Endothelial cell of umbilical vein (primary cell): ENCODE results near the gene TICAM1. TPM values are rescaled to one million over a fixed set of nuclear protein-coding genes. Genes with fewer than 3 reads are reported as not detected.
"Not testable (repeated sequence)": the region's sequence is repeated elsewhere in the genome, so short reads cannot be mapped to it uniquely, and the experiment has no call there.

ENCODE experiments used
- BruUV-seq: library from RNA; stranded (reverse); fragments of 400-500 nt; replicated peaks from 2 replicates; lab custom pipeline; 2021; lab: Mats Ljungman, UMichigan
- CTCF ChIA-PET: fragments of 300-600, 350-600 bp; sonication (Branson Sonifier 250); formaldehyde crosslinking; loops from one replicate; lab custom pipeline; 2021; ENCODE audit warnings: antibody characterized with exemption, inconsistent platforms; lab: Charles Lee
- POLR2A ChIA-PET: fragments of 300-600, 350-600 bp; sonication (Branson Sonifier 250); formaldehyde crosslinking; loops from one replicate; lab custom pipeline; 2021; ENCODE audit warnings: antibody characterized with exemption, inconsistent platforms; lab: Charles Lee
- DNase-seq: peaks from one replicate; pipeline ENCODE4 v3.0.0-alpha.2; 2011; ENCODE audit warnings: low read depth, low spot score
- FAIRE-seq: peaks from 2 replicates; lab custom pipeline; 2011; peaks lifted over from hg19 to GRCh38; lab: Jason Lieb, UNC
- H2AFZ ChIP-seq: 2 replicates; pipeline ENCODE4 v1.6.0; 2012; ENCODE audit warnings: low read depth, low read length, control low read depth, inconsistent platforms
- H3K27ac ChIP-seq: 2 replicates; pipeline ENCODE4 v1.5.1; 2011; ENCODE audit warnings: low read depth, mild to moderate bottlenecking, control low read depth, low read length, moderate library complexity; ENCODE audit not compliant: insufficient read depth
- H3K27me3 ChIP-seq, 2 experiments: 2 replicates each; pipeline versions ENCODE4 v1.6.0 to v1.6.1; 2011; ENCODE audit warnings: low read length in 2 of 2, mixed read lengths in 1 of 2; ENCODE audit not compliant: control insufficient read depth in 2 of 2, insufficient read depth in 2 of 2
- H3K36me3 ChIP-seq, 2 experiments: 2 replicates in 1 of 2; 3 replicates in 1 of 2; pipeline ENCODE4 v1.5.1; 2011; ENCODE audit warnings: low read length in 2 of 2, mild to moderate bottlenecking in 1 of 2, moderate library complexity in 1 of 2; ENCODE audit not compliant: control insufficient read depth in 2 of 2, insufficient read depth in 2 of 2; ENCODE audit errors: extremely low read depth in 1 of 2
- H3K4me1 ChIP-seq: 3 replicates; pipeline ENCODE4 v1.5.1; 2011; ENCODE audit warnings: mild to moderate bottlenecking, low read length; ENCODE audit not compliant: control insufficient read depth, insufficient read depth; ENCODE audit errors: extremely low read depth
- H3K4me2 ChIP-seq: 2 replicates; pipeline ENCODE4 v1.6.1; 2011; ENCODE audit warnings: low read length, control low read depth, mixed read lengths; ENCODE audit not compliant: insufficient read depth
- H3K4me3 ChIP-seq, 3 experiments: fragments of 200-600 bp in 1 of 3; sonication (generic), shearing (Covaris generic) in 1 of 3; replicated peaks in 1 of 3; 2 replicates each; pipeline ENCODE4 v1.5.1; 2011 to 2016; ENCODE audit warnings: control low read depth in 3 of 3, low read length in 3 of 3, mild to moderate bottlenecking in 2 of 3, inconsistent platforms in 1 of 3, low read depth in 1 of 3, moderate library complexity in 1 of 3; ENCODE audit not compliant: insufficient read depth in 1 of 3
- H3K79me2 ChIP-seq: 2 replicates; pipeline ENCODE4 v1.6.0; 2012; ENCODE audit warnings: low read length, inconsistent platforms; ENCODE audit not compliant: control insufficient read depth, insufficient read depth
- H3K9ac ChIP-seq: replicated peaks from 2 replicates; pipeline ENCODE3; 2011; ENCODE audit warnings: low read length, control low read depth; ENCODE audit not compliant: insufficient read depth; ENCODE audit errors: extremely low read depth
- H3K9me1 ChIP-seq: replicated peaks from 3 replicates; pipeline ENCODE4 v1.6.0; 2011; ENCODE audit warnings: mild to moderate bottlenecking, low read length; ENCODE audit not compliant: control insufficient read depth, insufficient read depth; ENCODE audit errors: extremely low read depth
- H3K9me3 ChIP-seq: replicated peaks from 2 replicates; pipeline ENCODE4 v1.5.1; 2012; ENCODE audit warnings: low read length, inconsistent platforms; ENCODE audit not compliant: control insufficient read depth, insufficient read depth
- H4K20me1 ChIP-seq: replicated peaks from 2 replicates; pipeline ENCODE3; 2011; ENCODE audit warnings: mild to moderate bottlenecking, low read length; ENCODE audit not compliant: control insufficient read depth, insufficient read depth; ENCODE audit errors: extremely low read depth
- CTCF ChIP-seq, 2 donors: IDR thresholded peaks; 1 replicate in 1 of 2; 2 replicates in 1 of 2; pipeline ENCODE4 v1.5.1; 2011; ENCODE audit warnings: low read length in 2 of 2, mild to moderate bottlenecking in 2 of 2, moderate library complexity in 2 of 2, control low read depth in 1 of 2, inconsistent platforms in 1 of 2, low read depth in 1 of 2; ENCODE audit not compliant: insufficient read depth in 1 of 2; ENCODE audit errors: extremely low read depth in 1 of 2
- EZH2 ChIP-seq: IDR thresholded peaks from 2 replicates; pipeline ENCODE4 v1.6.1; 2012; ENCODE audit warnings: borderline replicate concordance, low read depth, mild to moderate bottlenecking, moderate library complexity, low read length, inconsistent platforms; ENCODE audit not compliant: severe bottlenecking
- FOS ChIP-seq: IDR thresholded peaks from 2 replicates; pipeline ENCODE4 v1.6.1; 2011; ENCODE audit warnings: mild to moderate bottlenecking, low read length, moderate library complexity, borderline replicate concordance; ENCODE audit not compliant: insufficient read depth
- GATA2 ChIP-seq: IDR thresholded peaks from 2 replicates; pipeline ENCODE4 v1.7.0; 2011; ENCODE audit warnings: low read depth, mild to moderate bottlenecking, moderate library complexity, mixed read lengths, low read length; ENCODE audit not compliant: insufficient read length, insufficient read depth
- JUN ChIP-seq: IDR thresholded peaks from 2 replicates; pipeline ENCODE4 v1.6.1; 2011; ENCODE audit warnings: borderline replicate concordance, low read depth; ENCODE audit not compliant: insufficient read length, insufficient read depth
- MAX ChIP-seq: IDR thresholded peaks from 2 replicates; pipeline ENCODE4 v1.6.1; 2011; ENCODE audit not compliant: insufficient read depth, insufficient read length
- MYC ChIP-seq: IDR thresholded peaks from one replicate; pipeline ENCODE4 v1.6.1; 2011; ENCODE audit warnings: mild to moderate bottlenecking, low read depth, low read length
- POLR2A ChIP-seq: IDR thresholded peaks from 2 replicates; pipeline ENCODE4 v1.6.1; 2012; ENCODE audit warnings: low read depth, mild to moderate bottlenecking, control low read depth, low read length
- POLR2AphosphoS5 ChIP-seq: IDR thresholded peaks from 2 replicates; pipeline ENCODE4 v1.6.1; 2012; ENCODE audit warnings: low read depth, mild to moderate bottlenecking, control low read depth, low read length, moderate library complexity; ENCODE audit not compliant: insufficient read depth
- dilution Hi-C: fragments of 300-500 bp; cut with MboI; formaldehyde crosslinking; loops from one replicate; pipeline ENCODE4 v1.15.0; 2019; ENCODE audit warnings: low sequenced_read_pairs; ENCODE audit not compliant: extremely low pct_ligation_motif_present
- intact Hi-C: fragments of 100-400 bp; cut with micrococcal nuclease; formaldehyde crosslinking; loops from one replicate; pipeline ENCODE4 v1.10.0; 2022
- polyA plus RNA-seq, 4 experiments: library from polyadenylated mRNA; depleted of rRNA in 3 of 4; stranded (reverse) in 3 of 4; unstranded in 1 of 4; fragments of >200 nt; gene quantifications; 2 replicates each; pipeline versions ENCODE4 v1.2.1 to v1.2.3, GENCODE V29; 2011 to 2012; ENCODE audit warnings: missing spikeins in 1 of 4
- total RNA-seq: library from RNA; stranded (reverse); gene quantifications from 2 replicates; pipeline ENCODE4 v1.2.3, GENCODE V29; 2021

Gene TICAM1
- total and polyA plus RNA-seq, 2 donors (not counting 3 experiments of a cell fraction or from before 2014, with no cell fraction given), result 4.8 to 17.6 TPM

- H3K4me3 ChIP-seq, H3K27me3 ChIP-seq, BruUV-seq, H2AFZ ChIP-seq, intact Hi-C loops, H3K9ac ChIP-seq, H3K4me1 ChIP-seq, H3K79me2 ChIP-seq, H3K4me2 ChIP-seq, DNase-seq, H3K9me3 ChIP-seq, H3K27ac ChIP-seq, POLR2A ChIA-PET, H4K20me1 ChIP-seq, H3K9me1 ChIP-seq, dilution Hi-C loops, FAIRE-seq, H3K36me3 ChIP-seq: not testable (repeated sequence)
- CTCF ChIA-PET, result interaction anchor here (1.0 kb wide), 1 partner anchor 53 kb away, joined by 4 read pairs; no protein-coding TSS in a partner anchor
These were observed 45.0 kb downstream of the TICAM1 start for GRCh38 chr19:4786412-4787016.

GRCh38 chr19:4781801-4782200 is 49.7 kb downstream of the TICAM1 start:
- no peak overlapping the region for H3K9ac ChIP-seq
- intact Hi-C loops, result no loop called here
- H3K27ac ChIP-seq, result no peak overlapping the region
- no peaks in the 10 kb centered on the region for H3K36me3 ChIP-seq
- no peak overlapping the region for H2AFZ ChIP-seq
- H3K9me3 ChIP-seq, result no peaks in the 10 kb centered on the region
- FAIRE-seq (no peak), DNase-seq (no peak)
- CTCF ChIA-PET, result interaction anchor here (1.4 to 3.6 kb wide), 2 partner anchors 10 to 48 kb away, joined by 3 to 19 read pairs; partner anchors contain the start of gene FEM1A
- H3K79me2 ChIP-seq, result no peaks in the 10 kb centered on the region
- no peak overlapping the region for H3K4me2 ChIP-seq
- no peak for TF ChIP-seq EZH2
- TF ChIP-seq POLR2A, result no peak
- TF ChIP-seq MYC, result no peak
- no peak for TF ChIP-seq CTCF (IDR thresholded peaks at IDR 0.05; ENCODE audit: extremely low read depth in 1 of 2, insufficient read depth in 1 of 2, low read depth in 1 of 2, low read length in 2 of 2)
- no peak for TF ChIP-seq POLR2AphosphoS5
- no peak for TF ChIP-seq MAX
- no peak for TF ChIP-seq GATA2
- TF ChIP-seq FOS, result no peak
- TF ChIP-seq JUN, result no peak
- H3K27me3 ChIP-seq, result no peaks in the 10 kb centered on the region
- H3K4me3 ChIP-seq, result no peak overlapping the region
- dilution Hi-C loops, result no loop called here
- no peaks in the 10 kb centered on the region for H3K4me1 ChIP-seq
- H3K9me1 ChIP-seq, result no peaks in the 10 kb centered on the region
- POLR2A ChIA-PET, result no interaction called here
- no peaks in the 10 kb centered on the region for H4K20me1 ChIP-seq
- BruUV-seq, result no TSS peak
